H1 (cell line): ENCODE measurements around the gene SYP. TPM values are rescaled to one million over a fixed set of nuclear protein-coding genes. Genes with fewer than 3 reads are reported as not detected.

Source experiments
- EZH2 ChIP-seq: fragments of 200-600 bp; sonication (generic); IDR thresholded peaks from 2 replicates; pipeline ENCODE4 v1.7.1; 2012; ENCODE audit warnings: low read depth, mild to moderate bottlenecking, moderate library complexity, low read length, inconsistent platforms; ENCODE audit not compliant: severe bottlenecking
- POU5F1 ChIP-seq: IDR thresholded peaks from 2 replicates; pipeline ENCODE4 v1.6.1; 2011; ENCODE audit warnings: low read depth, mild to moderate bottlenecking, low read length, moderate library complexity
- RAD21 ChIP-seq, 2 experiments: IDR thresholded peaks in 1 of 2; conservative IDR thresholded peaks in 1 of 2; 2 replicates each; pipeline ENCODE4 v1.6.1; 2011; ENCODE audit warnings: low read depth in 2 of 2, low read length in 2 of 2, improper control_type of control experiment in 1 of 2, inconsistent platforms in 1 of 2, mild to moderate bottlenecking in 1 of 2, moderate library complexity in 1 of 2
- SP4 ChIP-seq: IDR thresholded peaks from 2 replicates; pipeline ENCODE4 v1.6.1; 2012; ENCODE audit warnings: low read length, inconsistent platforms
- polyA plus RNA-seq, 7 experiments: library from polyadenylated mRNA; depleted of rRNA in 3 of 7; stranded (reverse) in 5 of 7; unstranded in 2 of 7; fragments of >200 nt in 5 of 7; fragments of 200-250 nt in 2 of 7; gene quantifications; 1 replicate in 5 of 7; 2 replicates in 1 of 7; 4 replicates in 1 of 7; pipeline versions ENCODE4 v1.2.1 to v1.2.3, GENCODE V29; 2011 to 2013; ENCODE audit warnings: missing spikeins in 2 of 7, mixed read lengths in 2 of 7
- total RNA-seq: library from RNA; stranded (reverse); fragmentation: NEBNext Ultra II Directional; extraction: Animal tissue kit (Norgen Biotek cat#: 25700); gene quantifications from 2 replicates; pipeline ENCODE4 v1.2.1, GENCODE V29; 2021

SYP gene
- total and polyA plus RNA-seq, 2 of the 8 experiments (the other 6 are each of a cell fraction or from before 2014, with no cell fraction given): 4.3 to 10.8 TPM

- TF ChIP-seq EZH2: no peak
- no peak for TF ChIP-seq SP4
- TF ChIP-seq RAD21 (IDR thresholded peaks at IDR 0.05 in 1 of 2, conservative IDR thresholded peaks at IDR 0.05 in 1 of 2; ENCODE audit: low read depth in 2 of 2, low read length in 2 of 2): no peak
- TF ChIP-seq POU5F1: no peak
Observed at GRCh38 chrX:49214416-49214815, 14.4 kb upstream of the SYP start (continued).
